LNCAP (cell line): ENCODE measurements around the gene PAPPA.

ENCODE experiments used
- CTCF ChIP-seq: fragments of 450-650 bp; IDR thresholded peaks from 2 replicates; pipeline ENCODE4 v1.5.1; 2017; ENCODE audit warnings: mild to moderate bottlenecking

PAPPA gene

GRCh38 chr9:116316246-116316645, 162.7 kb downstream of the PAPPA start:
- no peak for TF ChIP-seq CTCF

- TF ChIP-seq CTCF: no peak
These were observed 163.9 kb downstream of the PAPPA start for GRCh38 chr9:116317503-116317902.

DNA sequence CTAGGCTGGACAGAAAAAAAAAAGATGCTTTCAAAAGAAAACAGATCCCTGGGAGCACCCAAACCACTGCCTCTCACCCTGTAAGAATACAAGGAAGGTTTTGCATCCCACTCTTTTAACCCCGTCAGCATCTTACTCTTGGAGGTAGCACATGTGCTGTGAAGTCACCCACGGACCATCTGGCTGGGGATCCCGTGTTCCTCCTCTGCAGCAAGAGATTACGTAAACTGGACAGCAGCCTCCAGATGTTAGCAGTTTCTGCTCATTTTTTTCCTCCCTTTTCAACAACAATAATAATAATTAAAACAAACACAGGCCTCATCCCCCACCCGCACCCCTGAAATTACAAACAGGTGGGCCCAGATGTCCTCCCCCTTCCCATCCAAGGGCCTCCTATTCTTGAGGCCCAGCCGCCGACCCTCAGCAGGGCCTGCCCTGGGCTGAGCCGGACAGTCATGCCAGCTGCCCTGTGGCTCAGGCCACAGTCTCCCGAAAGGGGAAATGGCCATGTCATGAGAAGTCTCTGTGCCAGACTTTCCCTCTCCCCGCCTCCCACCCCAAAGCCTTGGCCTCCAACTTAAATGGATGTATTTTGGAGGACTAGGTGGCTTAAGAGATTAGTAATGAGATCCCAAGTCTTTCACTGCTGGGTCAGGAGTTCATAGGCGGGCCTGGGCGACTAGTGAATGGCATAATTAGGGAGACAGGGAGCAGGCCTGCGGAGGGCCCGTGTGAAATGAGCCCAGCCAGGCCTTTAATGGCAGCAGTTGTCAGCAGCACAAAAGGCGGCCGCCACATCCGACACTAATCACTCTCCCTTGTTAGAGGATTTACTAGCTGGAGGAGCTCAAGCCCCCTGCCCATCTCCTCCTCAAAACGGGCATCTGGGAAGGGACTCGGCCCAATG, 165.1 kb downstream of the PAPPA start:
- no peak for TF ChIP-seq CTCF

- no peak for TF ChIP-seq CTCF
These were observed 165.9 kb downstream of the PAPPA start for GRCh38 chr9:116319480-116319879.

DNA sequence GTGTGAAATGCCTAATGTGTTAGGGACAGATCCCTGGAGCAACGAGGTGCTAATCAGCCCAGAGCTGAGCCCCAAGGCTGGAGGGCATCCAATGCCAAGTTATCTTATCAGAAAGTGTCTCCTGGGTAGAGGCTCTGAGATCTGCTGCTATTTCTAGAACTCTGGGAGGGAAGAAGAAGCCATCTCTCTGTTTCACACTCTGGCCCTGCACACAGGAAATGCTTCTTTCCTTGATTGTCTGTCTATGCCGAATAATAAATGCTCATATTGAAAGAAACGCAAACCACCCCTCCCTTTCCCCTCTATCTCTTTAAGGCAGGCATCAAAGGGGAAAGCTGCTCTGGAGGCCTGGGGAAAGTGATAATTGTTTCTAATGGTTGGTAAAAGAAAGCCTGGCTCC, 166.7 kb downstream of the PAPPA start:
- no peak for TF ChIP-seq CTCF

GRCh38 chr9:116322521-116322920, 168.9 kb downstream of the PAPPA start:
- TF ChIP-seq CTCF: no peak

- no peak for TF ChIP-seq CTCF
These were observed 169.4 kb downstream of the PAPPA start for GRCh38 chr9:116323012-116323411.
